Fibroblast of skin of left biceps (primary cell): Measurements from ENCODE around the gene OCA2.
"Not testable (repeated sequence)": the region's sequence is repeated elsewhere in the genome, so short reads cannot be mapped to it uniquely, and the experiment has no call there.

Experiments
- DNase-seq, 2 experiments: peaks; one replicate each; pipeline ENCODE4 v3.0.0-alpha.2; 2013; ENCODE audit warnings: low read depth in 2 of 2

Gene OCA2

DNA sequence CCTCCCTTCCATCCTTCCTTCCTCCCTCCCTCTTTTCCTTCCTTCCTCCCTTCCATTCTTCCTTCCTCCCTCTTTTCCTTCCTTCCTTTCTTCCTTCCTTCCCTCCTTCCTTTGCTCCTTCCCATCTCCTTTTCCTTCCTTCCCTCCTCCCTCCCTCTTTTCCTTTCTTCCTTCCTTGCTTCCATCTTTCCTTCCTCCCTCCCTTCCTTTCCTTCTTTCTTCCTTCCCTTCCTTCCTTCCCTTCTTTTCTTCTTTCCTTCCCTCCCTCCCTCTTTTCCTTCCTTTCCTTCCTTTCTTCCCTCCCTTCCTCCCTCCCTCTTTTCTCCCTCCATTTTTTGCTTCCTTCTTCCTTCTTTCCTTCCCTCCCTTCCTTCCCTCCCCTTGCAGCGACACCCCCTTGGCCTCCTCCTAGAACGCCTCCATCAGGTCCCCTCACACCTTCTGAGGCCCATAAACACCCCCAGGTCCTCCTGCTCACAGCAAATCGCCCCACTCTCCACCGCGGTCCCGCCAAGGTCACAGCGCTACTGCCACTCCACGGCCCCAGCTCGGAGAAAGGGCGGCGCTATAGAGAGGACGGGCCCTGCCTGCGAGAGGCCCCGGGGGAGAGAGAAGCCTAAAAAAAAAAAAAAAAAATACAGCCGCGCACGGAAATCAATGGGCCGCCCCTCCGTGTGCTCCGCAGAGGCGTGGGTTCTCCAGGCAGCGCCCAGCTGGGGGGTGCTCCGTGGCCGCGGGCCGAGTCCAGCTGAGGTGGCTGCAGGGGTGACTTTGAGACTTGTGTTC is 328.2 kb downstream of the OCA2 start:
- DNase-seq = no peak

DNA sequence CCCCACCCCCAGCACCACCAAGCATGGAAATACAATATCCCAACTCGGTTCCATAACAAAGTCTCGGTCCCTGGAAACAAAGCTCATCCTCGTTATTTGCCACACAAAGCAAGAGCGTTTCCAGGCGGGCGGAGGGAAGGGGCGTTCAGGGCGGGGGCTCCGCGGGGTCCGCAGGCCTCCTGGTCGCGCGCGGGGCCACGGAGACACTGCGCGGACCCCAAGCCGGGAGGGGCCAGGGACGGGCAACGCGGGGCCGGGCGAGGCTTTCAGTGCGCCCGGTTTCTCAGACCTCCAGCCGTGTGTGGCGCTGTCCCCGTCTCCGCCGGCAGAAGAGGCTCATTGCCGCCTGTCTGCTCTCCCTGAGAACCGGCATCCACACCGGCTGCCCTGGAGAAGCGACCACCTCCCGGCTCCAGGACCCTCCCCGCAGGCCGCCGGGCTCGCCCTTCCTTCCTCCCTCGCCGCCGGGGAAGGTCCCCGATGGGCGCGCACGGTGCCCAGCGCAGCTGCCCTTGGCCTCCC is 329.0 kb downstream of the OCA2 start:
- DNase-seq = no peak

DNA sequence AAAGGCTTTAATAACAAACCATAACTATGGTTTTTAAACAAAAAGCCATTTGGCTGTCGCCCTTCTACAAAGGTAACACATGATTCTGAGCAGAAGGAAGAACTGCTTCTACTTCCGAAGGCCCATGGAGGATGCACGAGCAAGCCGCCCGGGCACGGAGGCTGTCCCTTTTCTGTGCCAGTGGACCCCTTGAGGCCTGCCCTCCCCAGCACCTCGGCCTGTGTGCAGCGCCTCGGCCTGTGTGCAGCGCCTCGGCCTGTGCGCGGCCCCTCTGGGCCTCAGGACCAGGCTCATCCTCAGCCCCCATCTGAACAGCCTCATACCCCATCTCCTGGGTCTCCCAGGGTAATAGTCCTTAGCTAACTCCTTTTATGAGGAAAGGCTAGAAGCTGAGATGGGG is 329.5 kb downstream of the OCA2 start:
- DNase-seq = no peak

DNA sequence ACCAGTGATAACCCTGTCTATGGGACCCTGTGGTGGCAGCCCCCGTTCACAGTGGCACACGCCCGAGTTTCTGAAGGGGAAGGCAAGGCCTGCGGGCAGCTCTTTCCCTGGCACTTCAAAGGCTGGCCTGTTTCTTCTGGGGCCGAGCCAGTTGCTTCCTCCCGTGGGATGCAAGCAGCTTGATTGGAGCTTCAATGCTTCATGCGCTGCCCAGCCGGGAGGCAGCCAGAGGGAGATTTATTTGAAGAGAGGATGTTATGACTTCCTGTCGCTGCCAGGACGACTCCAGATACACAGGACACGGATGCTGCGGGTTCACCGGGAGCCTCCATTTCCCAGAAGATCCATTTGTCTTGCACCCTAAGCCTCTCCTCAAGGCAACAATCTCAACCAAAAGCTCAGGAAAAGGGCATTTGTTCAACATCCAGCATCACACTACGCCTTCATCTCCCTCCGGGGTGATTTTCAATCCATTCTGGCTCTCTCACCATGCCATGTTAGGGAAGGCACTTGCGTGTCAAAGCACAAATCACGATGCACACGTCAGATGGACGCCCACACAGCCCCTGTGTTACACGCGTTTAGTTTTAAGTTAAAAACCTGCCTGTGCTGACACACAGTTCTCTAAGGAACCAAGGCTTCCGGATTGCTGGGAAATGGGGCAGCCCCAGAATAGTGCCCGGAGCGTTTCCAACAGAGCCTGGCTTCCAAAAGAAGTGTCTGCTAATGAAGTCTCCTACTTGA is 330.2 kb downstream of the OCA2 start:
- DNase-seq = no peak

DNA sequence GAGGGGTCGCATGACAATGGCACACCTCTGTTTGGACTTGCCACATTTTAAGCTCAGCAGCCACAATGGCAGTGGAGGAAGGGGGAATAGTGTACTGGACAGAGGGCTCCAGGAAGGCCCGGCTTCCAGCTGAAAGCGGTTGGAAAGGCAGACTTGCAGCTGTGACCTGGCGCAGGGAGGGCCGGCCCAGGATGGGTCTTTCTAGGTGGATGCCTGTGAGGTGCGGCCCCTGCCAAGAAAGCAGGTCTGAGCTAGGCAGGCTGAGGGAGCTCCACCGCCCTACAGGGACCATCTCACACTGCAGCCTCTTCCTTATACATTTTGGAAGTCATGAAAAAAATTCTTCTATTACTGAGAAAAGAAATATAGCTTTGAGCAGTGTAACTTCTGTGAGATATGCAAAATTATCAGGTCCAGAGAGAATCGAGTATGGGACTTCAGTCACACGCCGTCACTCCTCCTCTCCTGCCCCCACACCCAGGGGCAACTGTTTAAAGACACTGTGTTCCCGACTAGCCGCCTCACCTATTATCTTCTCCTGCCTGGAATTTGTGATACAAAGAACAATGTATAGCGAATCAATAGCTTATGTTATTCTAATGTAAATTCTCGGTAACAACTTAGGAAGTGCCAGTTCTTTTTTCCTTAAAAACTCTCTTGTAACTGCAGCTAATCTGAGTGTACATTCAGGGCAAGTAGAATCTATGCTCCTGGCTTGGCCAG is 331.0 kb downstream of the OCA2 start:
- no peak for DNase-seq

DNA sequence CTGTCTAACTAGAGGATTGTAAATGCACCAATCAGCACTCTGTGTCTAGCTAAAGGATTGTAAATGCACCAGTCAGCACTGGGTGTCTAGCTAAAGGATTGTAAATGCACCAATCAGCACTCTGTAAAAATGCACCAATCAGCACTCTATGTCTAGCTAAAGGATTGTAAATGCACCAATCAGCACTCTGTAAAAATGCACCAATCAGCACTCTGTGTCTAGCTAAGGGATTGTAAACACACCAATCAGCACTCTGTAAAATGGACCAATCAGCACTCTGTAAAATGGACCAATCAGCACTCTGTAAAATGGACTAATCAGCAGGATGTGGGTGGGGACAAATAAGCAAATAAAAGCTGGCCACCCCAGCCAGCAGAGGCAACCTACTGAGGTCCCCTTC is 331.7 kb downstream of the OCA2 start:
- DNase-seq = not testable (repeated sequence)

DNA sequence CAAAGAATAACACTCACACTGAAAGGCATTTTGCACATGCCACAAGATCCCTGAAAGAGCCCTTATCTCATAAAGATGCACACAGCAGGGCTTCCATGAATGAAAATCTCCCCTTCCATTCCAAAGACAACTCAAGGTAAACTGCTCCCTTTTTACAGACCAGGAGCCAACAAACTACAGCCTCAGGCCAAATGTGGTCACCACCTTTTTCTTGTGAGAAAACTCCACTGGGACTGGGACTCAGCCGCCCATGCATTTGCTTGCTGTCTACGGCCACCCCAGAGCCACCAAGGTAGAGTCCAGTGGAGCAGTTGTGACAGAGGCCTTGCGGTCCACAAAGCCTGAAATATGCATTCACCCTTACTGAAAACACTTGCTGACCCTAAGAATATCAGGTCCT is 334.8 kb downstream of the OCA2 start:
- DNase-seq = no peak

DNA sequence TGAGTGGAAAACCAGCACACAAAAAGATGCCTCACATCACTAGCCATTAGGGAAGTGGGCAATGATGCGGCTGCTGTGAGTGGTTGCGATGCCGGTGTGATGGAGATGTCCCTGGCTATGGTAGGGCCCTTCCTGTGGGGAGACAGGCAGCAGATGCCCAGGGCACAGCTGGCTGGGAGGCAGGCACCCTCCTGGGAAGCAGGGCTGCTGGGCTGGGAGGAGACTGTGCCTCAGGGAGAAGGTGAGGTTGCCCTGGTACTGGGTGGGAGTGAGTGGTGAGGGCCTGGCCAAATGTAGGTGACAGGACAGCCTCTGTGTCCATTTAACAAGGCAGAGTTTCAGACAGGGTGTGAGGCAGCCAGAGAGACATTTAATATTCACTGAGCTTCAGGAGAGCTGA is 335.6 kb downstream of the OCA2 start:
- DNase-seq = no peak

DNA sequence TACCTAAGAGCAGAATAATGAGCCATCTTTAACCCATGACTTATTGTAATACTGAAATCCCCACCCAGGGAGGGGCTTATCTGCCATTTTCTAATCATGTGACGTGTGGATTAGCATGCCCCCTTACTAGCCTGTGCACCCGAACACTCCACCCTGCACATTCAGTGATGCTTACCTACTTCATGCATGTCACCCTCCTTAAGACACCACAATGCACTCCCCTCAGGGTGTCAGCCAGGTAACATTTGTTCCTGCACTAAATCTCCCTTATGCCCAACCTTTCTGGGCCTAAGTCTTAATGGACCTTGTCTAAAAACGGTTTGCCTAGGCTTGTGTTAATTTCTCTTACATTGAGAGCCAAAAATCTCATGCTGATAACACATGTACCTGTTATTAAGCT is 336.6 kb downstream of the OCA2 start:
- no peak for DNase-seq

DNA sequence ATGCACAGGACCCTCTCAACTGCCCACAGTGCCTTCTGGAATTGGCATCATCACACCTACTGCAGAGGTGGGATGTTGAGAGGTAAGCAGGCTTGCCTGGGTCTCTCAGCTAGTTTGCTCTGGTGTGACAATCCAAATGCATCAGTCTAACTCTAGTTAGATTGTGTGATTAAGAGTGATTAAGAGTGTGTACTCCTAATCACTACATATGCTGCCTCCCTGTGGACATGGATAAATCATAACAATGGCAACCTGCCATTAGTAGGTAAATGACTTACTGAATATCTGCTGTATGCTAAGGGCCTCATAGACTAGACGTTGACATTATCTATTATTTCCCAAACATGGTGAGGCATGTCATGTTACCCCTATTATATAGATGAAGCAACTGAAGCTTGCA is 342.1 kb downstream of the OCA2 start:
- DNase-seq = no peak

DNA sequence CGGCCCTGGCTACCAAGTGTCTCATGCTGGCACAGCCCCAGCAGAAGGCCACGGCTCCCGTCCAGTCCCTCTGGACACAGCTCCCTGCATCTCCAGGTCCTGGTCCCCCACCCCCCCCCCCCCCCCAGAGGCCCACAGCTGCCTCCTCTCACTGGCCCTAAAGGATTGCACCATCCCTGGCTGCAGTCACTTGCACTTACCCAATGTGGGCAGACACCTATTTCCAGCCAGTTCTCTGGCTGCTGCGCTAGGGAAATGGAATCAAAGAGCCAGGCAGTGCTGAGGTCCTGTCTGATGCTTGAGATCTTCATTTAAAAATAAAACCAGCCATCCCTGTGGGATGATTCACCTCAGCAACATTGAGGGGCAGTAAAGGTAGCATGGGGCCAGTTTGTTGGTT is 346.4 kb downstream of the OCA2 start:
- DNase-seq = no peak

DNA sequence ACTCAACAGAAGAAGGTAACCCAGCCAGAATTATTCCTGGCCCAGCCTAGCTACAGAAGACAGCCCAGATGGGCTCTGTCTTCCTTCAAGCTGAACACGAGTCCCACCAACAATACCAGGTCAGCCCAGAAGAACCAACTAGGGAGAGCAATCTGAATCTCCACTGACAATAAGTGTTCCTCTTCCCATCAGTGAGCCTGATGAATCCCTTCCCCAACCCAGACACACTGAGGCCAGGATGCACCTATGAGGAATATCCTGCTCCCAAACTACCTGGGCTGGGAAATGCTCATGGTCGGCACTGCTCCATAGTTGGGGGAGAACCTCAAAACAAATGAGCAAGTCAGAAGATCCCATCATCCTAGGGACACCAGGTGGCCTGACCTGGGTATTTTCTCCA is 351.1 kb downstream of the OCA2 start:
- DNase-seq = no peak

DNA sequence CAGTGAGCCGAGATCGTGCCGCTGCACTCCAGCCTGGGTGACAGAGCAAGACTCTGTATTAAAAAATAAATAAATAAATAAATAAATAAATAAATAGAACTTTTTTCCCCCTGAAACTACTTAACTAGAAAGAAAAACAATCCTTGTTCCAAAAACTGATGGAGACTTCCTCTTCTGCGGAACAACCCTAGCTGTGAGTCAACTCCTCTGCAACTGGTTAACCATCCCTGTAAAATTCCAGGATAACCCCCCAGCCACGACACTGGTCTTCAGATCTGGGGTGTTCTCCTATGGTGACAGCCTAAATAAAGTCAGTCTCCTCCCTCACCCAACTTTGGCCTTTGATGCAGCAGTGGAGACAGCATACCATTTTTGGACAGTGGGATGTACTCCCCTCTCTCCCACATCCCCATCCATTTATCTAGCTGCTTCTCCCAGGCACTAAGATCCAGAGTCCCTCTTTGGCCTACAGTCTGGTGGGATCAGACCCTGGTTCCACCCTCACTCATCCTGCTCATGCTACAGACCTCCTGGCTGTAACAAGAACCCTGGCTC is 352.6 kb downstream of the OCA2 start:
- DNase-seq = no peak

DNA sequence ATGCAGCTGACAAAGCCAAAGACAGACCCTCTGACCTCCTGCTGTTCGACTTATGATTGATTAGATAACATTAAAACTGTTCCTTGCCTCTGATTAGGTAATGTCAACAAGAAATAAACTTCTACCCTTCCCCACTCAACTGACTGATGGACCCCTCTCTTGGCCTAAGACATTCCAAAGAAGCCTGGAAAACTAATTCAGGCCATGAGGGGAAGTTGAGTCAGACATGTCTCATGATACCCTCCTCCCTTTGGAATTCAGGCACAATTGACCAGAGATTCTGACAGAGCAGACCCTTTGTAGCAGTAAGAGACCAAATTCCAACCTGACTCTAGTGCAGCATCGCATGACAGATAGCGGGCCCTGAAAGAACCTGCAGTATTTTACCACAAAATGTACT is 354.5 kb downstream of the OCA2 start:
- no peak for DNase-seq

DNA sequence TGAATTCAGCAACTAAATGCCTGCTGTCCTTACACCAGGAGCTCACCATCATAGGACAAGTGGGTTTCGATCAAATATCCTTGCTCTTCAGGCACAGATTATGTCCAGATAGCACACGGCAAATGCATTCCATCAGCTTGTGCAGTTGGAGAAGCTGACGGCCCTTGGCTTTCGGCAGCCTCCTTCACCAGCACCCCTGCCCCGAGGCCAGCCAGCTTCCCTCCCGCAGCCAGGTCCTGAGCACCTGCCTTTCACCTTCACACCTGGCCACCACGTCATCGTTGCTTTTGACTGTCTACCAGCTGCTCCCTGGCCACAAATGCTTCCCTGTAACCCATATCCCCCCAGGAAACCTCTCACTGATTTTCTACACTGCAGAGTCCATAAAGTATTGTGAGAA is 355.5 kb downstream of the OCA2 start:
- no peak for DNase-seq

DNA sequence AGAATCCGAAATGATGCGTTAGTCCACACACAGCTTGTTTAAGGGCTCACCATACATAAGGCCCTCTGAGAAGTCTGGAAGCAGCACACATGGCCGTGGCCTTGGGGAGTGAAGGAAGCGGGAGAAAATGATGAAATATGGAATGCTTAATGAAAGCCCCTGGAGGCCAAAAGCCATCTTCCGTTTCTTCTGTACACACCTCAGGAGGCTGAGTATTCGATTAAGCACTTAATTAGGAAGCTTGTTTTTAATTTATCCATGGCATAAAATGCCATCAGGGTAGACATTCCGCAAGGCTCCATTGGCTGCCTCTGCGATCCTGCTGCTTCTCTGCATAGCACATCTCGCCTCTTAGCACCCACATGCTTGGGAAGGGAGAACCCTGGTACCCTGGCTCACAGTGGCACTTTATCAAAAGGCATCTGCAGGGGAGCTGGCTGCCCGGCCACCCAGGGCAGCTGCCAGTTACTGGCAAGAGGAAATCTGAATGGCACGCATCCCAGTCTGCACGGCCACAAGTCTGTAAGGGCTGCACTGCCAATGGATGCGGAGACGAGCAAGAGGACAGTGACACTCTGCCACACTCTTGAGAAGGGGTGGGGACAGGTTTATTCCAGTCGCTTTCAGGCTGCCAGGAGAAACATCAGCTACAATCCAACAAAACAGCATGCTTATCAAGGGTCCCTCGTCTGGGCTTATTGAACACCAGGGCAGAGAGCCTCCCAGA is 356.2 kb downstream of the OCA2 start:
- no peak for DNase-seq

DNA sequence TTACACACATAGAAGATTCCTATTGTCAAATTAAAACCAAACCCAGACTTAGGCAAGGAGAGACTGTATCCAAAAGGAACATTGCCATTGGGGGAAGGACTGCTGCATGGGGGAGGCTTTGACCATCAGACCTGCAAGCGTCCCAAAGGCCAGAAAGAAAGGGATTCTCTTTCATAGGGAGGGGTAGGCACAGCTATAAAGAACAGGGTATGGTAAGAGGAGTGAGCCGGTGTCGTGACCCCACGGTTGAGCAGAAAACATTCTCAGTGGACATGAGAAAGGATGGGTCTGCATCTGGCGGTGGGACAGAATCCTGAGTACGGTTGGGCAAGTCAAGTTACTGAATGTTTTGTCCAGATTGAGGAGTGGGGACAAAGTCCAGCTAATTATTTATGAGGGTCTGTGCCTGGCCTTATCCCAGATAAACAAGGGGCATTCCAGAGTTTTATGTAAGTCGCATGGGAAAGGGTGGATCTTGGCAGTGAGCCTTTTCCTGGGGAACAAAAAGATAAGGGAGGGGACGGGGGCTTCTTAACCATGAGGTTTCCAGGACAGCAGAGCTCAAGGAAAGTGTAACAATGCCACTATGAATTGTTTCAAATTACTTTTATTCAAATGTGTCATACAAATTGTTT is 357.8 kb downstream of the OCA2 start:
- no peak for DNase-seq

DNA sequence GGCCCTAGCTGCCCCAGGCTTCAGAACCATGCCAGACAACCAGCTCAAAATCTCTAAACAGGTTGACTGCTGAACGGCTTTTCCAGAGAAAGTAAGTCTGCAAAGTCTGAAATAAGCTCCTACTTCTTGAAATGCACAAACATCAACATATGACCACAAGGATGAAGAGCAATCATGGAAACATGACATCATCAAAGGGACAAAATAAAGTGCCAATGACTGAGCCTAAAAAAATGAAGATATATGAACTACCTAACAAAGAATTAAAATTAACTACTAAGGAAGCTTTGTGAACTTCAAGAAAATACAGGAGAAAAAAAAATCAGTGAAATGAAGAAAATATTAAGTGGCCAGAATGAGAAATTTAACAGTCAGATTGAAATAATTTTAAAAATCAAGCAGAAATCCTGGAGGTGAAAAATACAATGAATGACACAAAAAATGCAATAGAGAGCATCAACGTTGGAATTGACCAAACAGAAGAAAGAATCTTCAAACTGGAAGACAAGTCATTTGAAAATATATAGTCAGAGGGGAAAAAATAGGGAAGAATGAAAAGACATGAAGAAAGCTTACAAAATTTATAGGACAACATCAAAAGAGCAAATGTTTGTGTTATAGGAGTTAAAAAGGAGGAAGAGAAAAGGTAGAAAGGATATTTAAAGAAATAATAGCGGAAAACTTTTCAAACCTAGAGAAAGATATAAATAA is 364.2 kb downstream of the OCA2 start:
- DNase-seq = no peak

DNA sequence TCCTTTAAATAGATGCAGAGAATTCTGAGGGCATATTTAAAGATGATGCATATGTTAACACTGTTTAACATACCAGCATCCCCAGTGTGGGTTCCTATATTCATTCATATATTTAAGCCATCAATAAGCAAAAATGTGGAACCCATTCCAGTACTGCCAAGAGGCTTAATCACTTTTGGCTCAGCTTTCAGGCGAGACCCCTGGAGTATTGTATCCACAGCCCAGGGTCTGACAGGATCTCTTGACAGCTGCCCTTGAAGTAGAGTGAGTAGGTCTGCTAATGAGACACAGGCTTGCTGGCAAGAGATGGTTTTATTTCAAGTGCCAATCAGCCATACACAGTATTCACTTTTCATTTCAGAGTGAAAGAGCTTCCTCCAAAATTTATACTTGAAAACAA is 367.3 kb downstream of the OCA2 start:
- peak in 1 of 2 experiments; percentile 18 for DNase-seq

DNA sequence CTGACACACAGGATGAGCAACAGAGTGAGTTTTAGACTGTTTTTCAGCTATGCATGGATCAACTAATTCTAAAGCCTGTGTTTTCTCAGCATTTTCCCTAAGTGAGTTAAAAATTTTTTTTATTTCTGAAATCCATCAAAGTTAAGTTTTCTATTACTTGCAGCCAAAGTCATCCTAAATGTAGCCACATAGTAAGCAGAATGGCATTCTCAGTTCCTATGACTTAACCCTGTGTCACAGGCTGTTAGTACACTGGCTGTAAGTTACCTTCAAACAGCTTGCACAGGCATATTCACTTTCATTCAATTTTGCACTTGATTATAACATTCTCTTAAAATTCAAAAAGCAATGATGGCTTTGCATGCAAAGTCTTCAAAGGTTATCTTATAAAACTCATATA is 368.2 kb downstream of the OCA2 start:
- peak in 1 of 2 experiments; percentile 9 for DNase-seq
